ENCODE data around the gene IDNK. TPM values are rescaled to one million over a fixed set of nuclear protein-coding genes. Genes with fewer than 3 reads are reported as not detected.

IDNK gene
- polyA plus RNA-seq, 1 donor, result 12.9 TPM

DNA sequence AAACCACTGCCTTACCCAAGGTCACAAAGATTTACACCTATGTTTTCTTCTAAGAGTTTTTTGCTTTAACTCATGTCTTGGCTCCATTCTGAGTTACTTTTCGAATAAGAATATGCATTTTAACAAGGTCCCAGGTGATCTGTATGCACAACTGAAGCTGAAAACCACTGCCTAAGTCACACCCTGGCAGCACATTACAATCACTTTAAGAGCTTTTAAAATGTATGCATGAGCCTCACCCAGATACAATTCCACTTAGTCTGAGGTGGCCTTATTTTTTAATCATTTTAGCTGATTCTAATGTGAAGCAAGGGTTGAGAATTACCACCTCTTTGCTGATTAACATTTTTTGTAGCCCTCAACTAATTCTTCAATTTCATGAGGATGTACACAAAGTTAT is 29.5 kb downstream of the IDNK start:
- DNase-seq, result no peak
- Histone ChIP-seq H3K27ac (ENCODE audit: low read length) (no peak overlapping the region), H3K4me1 (ENCODE audit: control insufficient read depth, insufficient read depth, low read length) (no peaks in the 10 kb centered on the region), H3K9me3 (ENCODE audit: control insufficient read depth, low read depth, low read length) (no peaks in the 10 kb centered on the region), H3K36me3 (ENCODE audit: control insufficient read depth, insufficient read depth, low read length) (peaks cover 60% of the 10 kb centered on the region), H3K27me3 (ENCODE audit: control insufficient read depth, insufficient read depth, low read length) (no peaks in the 10 kb centered on the region), H3K4me3 (ENCODE audit: low read length) (no peak overlapping the region)
- no CpG with 5 or more reads among the region's 1 CpG for WGBS (ENCODE audit: insufficient coverage, low lambda C conversion rate)

DNA sequence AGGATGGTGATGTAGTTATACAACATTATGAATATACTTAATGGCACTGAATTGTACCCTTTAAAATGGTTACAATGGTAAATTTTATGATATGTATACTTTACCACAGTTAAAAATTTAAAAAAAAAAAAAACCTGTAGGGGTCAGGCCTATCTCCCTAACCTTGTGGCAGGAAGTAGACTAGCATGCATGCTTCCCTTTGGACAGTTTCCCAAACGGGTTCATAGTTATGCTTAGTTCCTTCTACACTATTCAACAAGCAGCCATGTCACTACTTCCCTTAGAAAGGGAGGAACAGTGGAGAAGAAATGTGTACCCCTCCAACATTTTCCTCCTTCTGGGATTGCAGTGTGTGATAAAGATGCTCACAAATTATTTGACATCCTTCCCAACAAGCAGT is 32.5 kb downstream of the IDNK start:
- H3K27ac ChIP-seq (ENCODE audit: low read length), result no peak overlapping the region
- no peak overlapping the region for H3K4me3 ChIP-seq (ENCODE audit: low read length)
- peaks cover 67% of the 10 kb centered on the region for H3K36me3 ChIP-seq (ENCODE audit: control insufficient read depth, insufficient read depth, low read length)
- no peaks in the 10 kb centered on the region for H3K27me3 ChIP-seq (ENCODE audit: control insufficient read depth, insufficient read depth, low read length)
- H3K4me1 ChIP-seq (ENCODE audit: control insufficient read depth, insufficient read depth, low read length), result no peaks in the 10 kb centered on the region
- DNase-seq, result no peak
- no peaks in the 10 kb centered on the region for H3K9me3 ChIP-seq (ENCODE audit: control insufficient read depth, low read depth, low read length)
- no CpG with 5 or more reads among the region's 1 CpG for WGBS (ENCODE audit: insufficient coverage, low lambda C conversion rate)

GRCh38 chr9:83656032-83656680 is 33.2 kb downstream of the IDNK start:
- no peaks in the 10 kb centered on the region for H3K27me3 ChIP-seq (ENCODE audit: control insufficient read depth, insufficient read depth, low read length)
- peaks cover 63% of the 10 kb centered on the region for H3K36me3 ChIP-seq (ENCODE audit: control insufficient read depth, insufficient read depth, low read length)
- H3K27ac ChIP-seq (ENCODE audit: low read length), result no peak overlapping the region
- no peak overlapping the region for H3K4me3 ChIP-seq (ENCODE audit: low read length)
- H3K9me3 ChIP-seq (ENCODE audit: control insufficient read depth, low read depth, low read length), result no peaks in the 10 kb centered on the region
- no CpG with 5 or more reads among the region's 2 CpGs for WGBS (ENCODE audit: insufficient coverage, low lambda C conversion rate)
- no peaks in the 10 kb centered on the region for H3K4me1 ChIP-seq (ENCODE audit: control insufficient read depth, insufficient read depth, low read length)
- DNase-seq, result no peak

DNA sequence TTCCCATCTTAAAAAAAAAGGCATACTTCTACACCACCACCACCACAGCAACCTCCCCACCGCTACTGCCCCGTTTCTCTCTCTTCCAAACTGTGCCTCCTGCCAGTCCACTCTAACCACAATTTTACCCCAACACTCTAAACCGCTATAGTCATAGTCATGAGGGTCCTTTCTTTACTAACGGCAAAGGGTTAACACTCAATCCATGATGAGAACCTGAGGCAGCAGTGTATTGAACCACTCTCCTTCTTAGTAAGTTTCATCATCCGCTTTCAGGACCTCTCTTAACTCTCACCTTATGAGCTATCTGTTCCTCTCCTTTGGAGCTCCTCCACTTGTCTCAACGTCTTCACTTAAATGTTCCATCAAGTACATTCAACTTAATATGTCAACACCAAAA is 34.0 kb downstream of the IDNK start:
- DNase-seq, result no peak
- Histone ChIP-seq H3K9me3 (ENCODE audit: control insufficient read depth, low read depth, low read length) (no peaks in the 10 kb centered on the region), H3K27me3 (ENCODE audit: control insufficient read depth, insufficient read depth, low read length) (no peaks in the 10 kb centered on the region), H3K36me3 (ENCODE audit: control insufficient read depth, insufficient read depth, low read length) (peaks cover 62% of the 10 kb centered on the region), H3K27ac (ENCODE audit: low read length) (no peak overlapping the region), H3K4me3 (ENCODE audit: low read length) (no peak overlapping the region), H3K4me1 (ENCODE audit: control insufficient read depth, insufficient read depth, low read length) (no peaks in the 10 kb centered on the region)
- 94% methylated on average over 3 of the region's 6 CpGs for WGBS (ENCODE audit: insufficient coverage, low lambda C conversion rate)

- Histone ChIP-seq H3K36me3 (ENCODE audit: control insufficient read depth, insufficient read depth, low read length) (peaks cover 46% of the 10 kb centered on the region), H3K4me1 (ENCODE audit: control insufficient read depth, insufficient read depth, low read length) (peaks cover 2% of the 10 kb centered on the region), H3K27me3 (ENCODE audit: control insufficient read depth, insufficient read depth, low read length) (no peaks in the 10 kb centered on the region), H3K27ac (ENCODE audit: low read length) (no peak overlapping the region), H3K9me3 (ENCODE audit: control insufficient read depth, low read depth, low read length) (no peaks in the 10 kb centered on the region), H3K4me3 (ENCODE audit: low read length) (no peak overlapping the region)
- no peak for DNase-seq
- WGBS (ENCODE audit: insufficient coverage, low lambda C conversion rate), result 85% methylated on average over 2 of the region's 3 CpGs
Observed at GRCh38 chr9:83662933-83663332, 40.0 kb downstream of the IDNK start.

DNA sequence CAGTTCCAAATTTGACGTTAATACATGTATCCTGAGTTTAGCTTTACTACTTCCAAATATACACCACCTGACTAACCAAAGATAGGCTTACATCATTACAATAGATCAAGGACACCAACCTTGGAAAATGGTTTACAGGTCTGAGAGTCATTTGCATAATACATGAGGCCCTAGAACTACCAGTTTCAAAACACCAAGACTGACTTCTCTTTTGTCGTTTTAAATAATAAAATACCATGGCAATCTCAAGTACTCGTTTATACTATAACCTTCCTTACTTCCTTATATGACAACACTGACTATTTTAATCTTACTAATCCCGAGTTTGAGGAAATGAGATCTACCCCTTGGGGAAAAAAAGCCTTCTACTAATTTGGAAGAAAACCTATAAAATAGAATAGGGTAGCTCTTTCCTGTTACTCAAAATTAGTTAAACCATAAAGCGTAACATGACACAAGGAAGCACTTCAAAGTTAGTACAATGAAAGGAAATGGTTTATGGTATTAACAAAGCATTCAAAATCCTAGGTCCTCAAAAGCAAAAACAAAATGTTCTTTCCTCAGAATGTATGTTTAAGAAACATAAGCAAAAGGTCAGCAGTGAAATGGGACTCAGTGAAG is 42.7 kb downstream of the IDNK start:
- H3K27ac ChIP-seq (ENCODE audit: low read length), result no peak overlapping the region

DNA sequence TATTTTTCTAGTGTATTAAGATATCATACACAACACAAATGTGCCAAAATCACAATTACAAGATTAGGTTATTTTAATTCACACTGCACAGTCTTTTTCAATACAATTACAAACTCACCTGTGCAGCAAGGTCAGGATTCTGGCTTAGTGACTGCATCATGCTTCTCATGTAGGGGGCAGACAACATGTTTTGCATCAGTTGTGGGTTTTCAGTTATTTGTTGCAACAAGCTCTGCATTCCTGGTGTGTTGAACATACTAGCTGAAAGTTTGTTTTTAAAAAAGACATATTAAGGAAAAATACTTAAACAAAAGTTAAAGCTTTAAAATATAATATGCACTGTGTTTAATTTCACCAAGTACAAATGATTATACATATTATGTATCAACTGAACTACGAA is 46.1 kb downstream of the IDNK start:
- no peaks in the 10 kb centered on the region for H3K9me3 ChIP-seq (ENCODE audit: control insufficient read depth, low read depth, low read length)
- no peak overlapping the region for H3K4me3 ChIP-seq (ENCODE audit: low read length)
- peaks cover 2% of the 10 kb centered on the region for H3K4me1 ChIP-seq (ENCODE audit: control insufficient read depth, insufficient read depth, low read length)
- H3K36me3 ChIP-seq (ENCODE audit: control insufficient read depth, insufficient read depth, low read length), result peaks cover 40% of the 10 kb centered on the region
- no peak for DNase-seq
- H3K27me3 ChIP-seq (ENCODE audit: control insufficient read depth, insufficient read depth, low read length), result no peaks in the 10 kb centered on the region
- 100% methylated on average over 1 of the region's 1 CpG for WGBS (ENCODE audit: insufficient coverage, low lambda C conversion rate)
- no peak overlapping the region for H3K27ac ChIP-seq (ENCODE audit: low read length)

More for the DNA sequence above, 42.7 kb downstream of the IDNK start:
- no peak for DNase-seq
- peaks cover 44% of the 10 kb centered on the region for H3K36me3 ChIP-seq (ENCODE audit: control insufficient read depth, insufficient read depth, low read length)
- no peaks in the 10 kb centered on the region for H3K27me3 ChIP-seq (ENCODE audit: control insufficient read depth, insufficient read depth, low read length)
- H3K9me3 ChIP-seq (ENCODE audit: control insufficient read depth, low read depth, low read length), result no peaks in the 10 kb centered on the region
- peaks cover 2% of the 10 kb centered on the region for H3K4me1 ChIP-seq (ENCODE audit: control insufficient read depth, insufficient read depth, low read length)
- WGBS (ENCODE audit: insufficient coverage, low lambda C conversion rate), result 76% methylated on average over 5 of the region's 5 CpGs
- H3K4me3 ChIP-seq (ENCODE audit: low read length), result no peak overlapping the region

GRCh38 chr9:83670381-83670780 is 47.4 kb downstream of the IDNK start:
- Histone ChIP-seq H3K27me3 (ENCODE audit: control insufficient read depth, insufficient read depth, low read length) (no peaks in the 10 kb centered on the region), H3K36me3 (ENCODE audit: control insufficient read depth, insufficient read depth, low read length) (peaks cover 33% of the 10 kb centered on the region), H3K9me3 (ENCODE audit: control insufficient read depth, low read depth, low read length) (no peaks in the 10 kb centered on the region), H3K27ac (ENCODE audit: low read length) (no peak overlapping the region), H3K4me1 (ENCODE audit: control insufficient read depth, insufficient read depth, low read length) (peaks cover 2% of the 10 kb centered on the region), H3K4me3 (ENCODE audit: low read length) (no peak overlapping the region)
- DNase-seq, result no peak
- WGBS (ENCODE audit: insufficient coverage, low lambda C conversion rate), result no CpG with 5 or more reads among the region's 5 CpGs

DNA sequence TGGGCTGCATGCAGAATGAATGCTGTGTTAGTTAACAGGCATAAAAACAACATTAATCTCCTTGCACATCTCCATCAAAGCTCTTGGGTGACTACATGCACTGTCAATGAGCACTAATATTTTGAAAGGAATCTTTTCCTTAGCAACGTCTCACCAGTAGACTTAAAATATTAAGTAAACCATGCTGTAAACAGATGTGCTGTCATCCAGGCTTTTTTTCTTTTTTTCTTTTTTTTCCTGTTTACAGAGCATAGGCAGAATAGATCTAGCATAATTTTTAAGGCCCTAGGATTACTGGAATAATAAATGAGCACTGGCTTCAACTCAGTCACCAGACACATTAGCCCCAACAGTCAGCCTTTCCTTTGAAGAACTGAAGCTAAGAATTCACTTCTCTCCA is 48.5 kb downstream of the IDNK start:
- DNase-seq, result no peak
- 67% methylated on average over 1 of the region's 1 CpG for WGBS (ENCODE audit: insufficient coverage, low lambda C conversion rate)
- H3K36me3 ChIP-seq (ENCODE audit: control insufficient read depth, insufficient read depth, low read length), result peaks cover 35% of the 10 kb centered on the region
- H3K4me3 ChIP-seq (ENCODE audit: low read length), result no peak overlapping the region
- no peaks in the 10 kb centered on the region for H3K27me3 ChIP-seq (ENCODE audit: control insufficient read depth, insufficient read depth, low read length)
- no peak overlapping the region for H3K27ac ChIP-seq (ENCODE audit: low read length)
- no peaks in the 10 kb centered on the region for H3K9me3 ChIP-seq (ENCODE audit: control insufficient read depth, low read depth, low read length)
- peaks cover 2% of the 10 kb centered on the region for H3K4me1 ChIP-seq (ENCODE audit: control insufficient read depth, insufficient read depth, low read length)

DNA sequence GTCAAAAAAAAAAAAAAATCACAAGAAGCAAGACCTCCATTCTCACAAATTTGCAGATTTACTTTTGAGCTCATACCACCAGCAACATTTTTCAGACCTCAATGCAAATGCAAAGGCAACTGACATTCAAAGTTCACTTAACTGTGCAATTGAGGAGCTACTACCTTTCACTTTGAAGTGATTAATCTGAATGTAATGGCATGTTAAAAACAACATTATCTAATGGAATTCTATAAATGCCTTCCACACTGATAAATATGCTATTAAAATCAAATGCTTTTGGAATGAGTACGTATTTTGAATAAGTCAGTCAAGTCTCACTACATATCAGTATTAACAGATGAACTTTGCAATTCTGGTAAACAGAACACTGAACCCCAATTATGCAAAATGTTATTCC is 52.5 kb downstream of the IDNK start:
- no peak for DNase-seq
- Histone ChIP-seq H3K36me3 (ENCODE audit: control insufficient read depth, insufficient read depth, low read length) (peaks cover 51% of the 10 kb centered on the region), H3K27me3 (ENCODE audit: control insufficient read depth, insufficient read depth, low read length) (no peaks in the 10 kb centered on the region), H3K4me3 (ENCODE audit: low read length) (no peak overlapping the region), H3K9me3 (ENCODE audit: control insufficient read depth, low read depth, low read length) (no peaks in the 10 kb centered on the region), H3K27ac (ENCODE audit: low read length) (no peak overlapping the region), H3K4me1 (ENCODE audit: control insufficient read depth, insufficient read depth, low read length) (no peaks in the 10 kb centered on the region)
- no CpG with 5 or more reads among the region's 1 CpG for WGBS (ENCODE audit: insufficient coverage, low lambda C conversion rate)

- Histone ChIP-seq H3K27ac (ENCODE audit: low read length) (no peak overlapping the region), H3K36me3 (ENCODE audit: control insufficient read depth, insufficient read depth, low read length) (peaks cover 54% of the 10 kb centered on the region), H3K4me1 (ENCODE audit: control insufficient read depth, insufficient read depth, low read length) (no peaks in the 10 kb centered on the region), H3K4me3 (ENCODE audit: low read length) (no peak overlapping the region), H3K9me3 (ENCODE audit: control insufficient read depth, low read depth, low read length) (no peaks in the 10 kb centered on the region), H3K27me3 (ENCODE audit: control insufficient read depth, insufficient read depth, low read length) (no peaks in the 10 kb centered on the region)
- WGBS (ENCODE audit: insufficient coverage, low lambda C conversion rate), result 100% methylated on average over 1 of the region's 3 CpGs
- no peak for DNase-seq
Observed at GRCh38 chr9:83677596-83677995, 54.7 kb downstream of the IDNK start.
